HFFc6 (cell line): ENCODE measurements around the gene CMKLR1. TPM values are rescaled to one million over a fixed set of nuclear protein-coding genes. Genes with fewer than 3 reads are reported as not detected.

Experiments
- DNase-seq: peaks from one replicate; pipeline ENCODE4 v3.0.0-alpha.2; 2018
- H3K27ac Mint-ChIP-seq: 2 replicates; pipeline ENCODE4 v1.8.0; 2020; ENCODE audit warnings: mild to moderate bottlenecking, mixed read lengths
- H3K27me3 Mint-ChIP-seq: 2 replicates; pipeline ENCODE4 v1.8.0; 2021; ENCODE audit warnings: mild to moderate bottlenecking, moderate library complexity, mixed read lengths; ENCODE audit not compliant: insufficient read depth
- H3K36me3 Mint-ChIP-seq: 2 replicates; pipeline ENCODE4 v1.8.0; 2021; ENCODE audit warnings: low read depth, mixed read lengths
- H3K4me1 Mint-ChIP-seq: 2 replicates; pipeline ENCODE4 v1.8.0; 2020; ENCODE audit warnings: low read depth, mixed read lengths
- H3K4me3 Mint-ChIP-seq: 2 replicates; pipeline ENCODE4 v1.8.0; 2020; ENCODE audit warnings: mild to moderate bottlenecking, moderate library complexity, mixed read lengths
- H3K9me3 Mint-ChIP-seq: 2 replicates; pipeline ENCODE4 v1.8.0; 2020; ENCODE audit warnings: mild to moderate bottlenecking, mixed read lengths
- total RNA-seq, 6 experiments: library from RNA; stranded (reverse); fragmentation: NEBNext Ultra II Directional; extraction: Animal tissue kit (Norgen Biotek cat#: 25700); gene quantifications; 2 replicates in 1 of 6; 3 replicates in 5 of 6; pipeline ENCODE4 v1.2.3, GENCODE V29; 2021
- TF ChIP-seq, protein P1 (sequence below): fragments of 200-600 bp; sonication (generic); IDR thresholded peaks from 2 replicates; pipeline ENCODE4 v1.5.0; 2021; ENCODE audit warnings: antibody characterized with exemption, mild to moderate bottlenecking

The CMKLR1 gene
- total RNA-seq, 6 experiments from 2014 or later = not detected

DNA sequence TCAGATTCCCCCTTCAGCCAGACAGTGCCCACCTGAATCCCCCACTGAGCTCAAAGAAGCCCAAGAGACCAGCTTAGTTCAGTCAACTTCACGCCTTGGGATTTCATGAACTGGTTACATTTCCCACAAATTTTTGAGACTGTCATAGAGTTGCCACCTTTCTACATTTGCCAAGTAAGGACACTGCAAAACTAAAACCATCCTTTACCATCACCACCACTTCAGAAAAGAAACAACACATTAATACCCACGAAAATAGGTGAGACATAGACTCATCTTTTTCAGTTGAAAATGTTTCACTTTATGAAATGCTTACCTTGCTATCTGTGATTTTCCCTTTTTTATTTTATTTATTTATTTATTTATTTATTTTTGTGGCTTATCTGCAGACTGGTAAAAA, 16.1 kb downstream of the CMKLR1 start:
- Mint-ChIP-seq H3K4me1 (no peaks in the 10 kb centered on the region), H3K4me3 (no peak overlapping the region), H3K27me3 (peaks cover 5% of the 10 kb centered on the region; the same call in 1 of the 2 replicates), H3K27ac (no peak overlapping the region), H3K9me3 (peaks cover 53% of the 10 kb centered on the region), H3K36me3 (peaks cover 4% of the 10 kb centered on the region; the same call in 1 of the 2 replicates)
- no peak for DNase-seq
- TF ChIP-seq, protein P1, sequence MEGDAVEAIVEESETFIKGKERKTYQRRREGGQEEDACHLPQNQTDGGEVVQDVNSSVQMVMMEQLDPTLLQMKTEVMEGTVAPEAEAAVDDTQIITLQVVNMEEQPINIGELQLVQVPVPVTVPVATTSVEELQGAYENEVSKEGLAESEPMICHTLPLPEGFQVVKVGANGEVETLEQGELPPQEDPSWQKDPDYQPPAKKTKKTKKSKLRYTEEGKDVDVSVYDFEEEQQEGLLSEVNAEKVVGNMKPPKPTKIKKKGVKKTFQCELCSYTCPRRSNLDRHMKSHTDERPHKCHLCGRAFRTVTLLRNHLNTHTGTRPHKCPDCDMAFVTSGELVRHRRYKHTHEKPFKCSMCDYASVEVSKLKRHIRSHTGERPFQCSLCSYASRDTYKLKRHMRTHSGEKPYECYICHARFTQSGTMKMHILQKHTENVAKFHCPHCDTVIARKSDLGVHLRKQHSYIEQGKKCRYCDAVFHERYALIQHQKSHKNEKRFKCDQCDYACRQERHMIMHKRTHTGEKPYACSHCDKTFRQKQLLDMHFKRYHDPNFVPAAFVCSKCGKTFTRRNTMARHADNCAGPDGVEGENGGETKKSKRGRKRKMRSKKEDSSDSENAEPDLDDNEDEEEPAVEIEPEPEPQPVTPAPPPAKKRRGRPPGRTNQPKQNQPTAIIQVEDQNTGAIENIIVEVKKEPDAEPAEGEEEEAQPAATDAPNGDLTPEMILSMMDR = no peak

DNA sequence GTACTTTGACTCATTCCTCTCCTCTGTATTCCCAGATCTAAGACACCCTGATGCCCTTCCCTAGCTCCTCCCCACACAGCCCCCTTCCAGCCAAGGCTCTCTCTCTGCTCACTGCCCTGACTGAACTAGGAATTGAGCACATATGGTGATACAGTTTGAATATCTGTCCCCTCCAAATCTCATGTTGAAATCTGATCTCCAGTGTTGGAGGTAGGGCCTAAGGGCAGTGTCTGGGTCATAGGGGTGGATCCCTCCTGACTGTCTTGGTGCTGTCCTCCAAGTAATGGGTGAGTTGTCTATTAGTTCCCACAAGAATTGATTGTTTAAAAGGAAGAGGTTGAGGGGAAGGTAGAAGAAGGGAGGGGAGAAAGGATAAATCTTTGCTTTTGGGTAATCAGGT, 17.4 kb downstream of the CMKLR1 start:
- DNase-seq = no peak
- TF ChIP-seq, protein P1 = no peak
- Mint-ChIP-seq H3K4me1 (no peaks in the 10 kb centered on the region), H3K27ac (no peak overlapping the region), H3K36me3 (peaks cover 4% of the 10 kb centered on the region; the same call in 1 of the 2 replicates), H3K9me3 (peaks cover 48% of the 10 kb centered on the region), H3K27me3 (peaks cover 5% of the 10 kb centered on the region; the same call in 1 of the 2 replicates), H3K4me3 (no peak overlapping the region)

DNA sequence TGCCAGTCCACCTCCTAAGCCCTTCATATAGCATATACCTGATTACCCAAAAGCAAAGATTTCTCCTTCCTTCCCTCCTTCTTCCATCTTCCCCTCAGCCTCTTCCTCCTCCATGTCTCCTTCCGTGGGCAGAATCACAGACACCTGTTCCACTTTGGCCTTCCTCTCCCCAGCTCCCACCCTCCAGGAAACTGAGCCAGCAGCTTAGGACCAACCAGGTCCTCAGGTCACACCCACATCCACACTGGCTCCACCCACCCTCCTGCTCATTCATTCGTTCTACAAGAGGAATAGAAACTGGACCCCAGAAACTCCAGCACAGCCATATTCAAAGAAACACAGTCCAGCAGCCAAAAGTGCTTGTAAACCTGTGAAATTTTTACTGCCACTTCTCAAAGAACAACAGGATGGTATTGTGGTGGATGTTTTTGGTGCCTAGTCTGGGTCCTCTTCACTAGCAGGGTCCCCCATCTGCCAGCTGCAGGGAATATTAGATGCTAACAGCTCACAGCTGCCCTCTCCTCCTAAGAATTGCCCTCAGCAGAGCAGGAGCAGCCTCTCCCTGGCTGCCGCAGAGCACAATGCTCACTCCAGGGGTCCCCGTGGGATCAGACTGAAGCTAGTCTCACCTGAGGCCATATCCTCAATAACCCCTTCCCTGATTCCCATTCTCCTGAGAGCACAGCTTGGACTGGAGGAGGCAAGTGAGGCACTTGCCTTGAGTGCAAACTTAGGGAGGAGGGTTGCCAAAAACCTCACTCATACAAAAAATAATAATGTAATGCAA, 18.4 kb downstream of the CMKLR1 start:
- H3K27ac Mint-ChIP-seq = no peak overlapping the region
- H3K9me3 Mint-ChIP-seq = peaks cover 48% of the 10 kb centered on the region
- no peaks in the 10 kb centered on the region for H3K4me1 Mint-ChIP-seq
- no peak for DNase-seq
- TF ChIP-seq, protein P1 = no peak
- H3K36me3 Mint-ChIP-seq = peaks cover 5% of the 10 kb centered on the region; the same call in 1 of the 2 replicates
- no peak overlapping the region for H3K4me3 Mint-ChIP-seq
- peaks cover 5% of the 10 kb centered on the region; the same call in 1 of the 2 replicates for H3K27me3 Mint-ChIP-seq

DNA sequence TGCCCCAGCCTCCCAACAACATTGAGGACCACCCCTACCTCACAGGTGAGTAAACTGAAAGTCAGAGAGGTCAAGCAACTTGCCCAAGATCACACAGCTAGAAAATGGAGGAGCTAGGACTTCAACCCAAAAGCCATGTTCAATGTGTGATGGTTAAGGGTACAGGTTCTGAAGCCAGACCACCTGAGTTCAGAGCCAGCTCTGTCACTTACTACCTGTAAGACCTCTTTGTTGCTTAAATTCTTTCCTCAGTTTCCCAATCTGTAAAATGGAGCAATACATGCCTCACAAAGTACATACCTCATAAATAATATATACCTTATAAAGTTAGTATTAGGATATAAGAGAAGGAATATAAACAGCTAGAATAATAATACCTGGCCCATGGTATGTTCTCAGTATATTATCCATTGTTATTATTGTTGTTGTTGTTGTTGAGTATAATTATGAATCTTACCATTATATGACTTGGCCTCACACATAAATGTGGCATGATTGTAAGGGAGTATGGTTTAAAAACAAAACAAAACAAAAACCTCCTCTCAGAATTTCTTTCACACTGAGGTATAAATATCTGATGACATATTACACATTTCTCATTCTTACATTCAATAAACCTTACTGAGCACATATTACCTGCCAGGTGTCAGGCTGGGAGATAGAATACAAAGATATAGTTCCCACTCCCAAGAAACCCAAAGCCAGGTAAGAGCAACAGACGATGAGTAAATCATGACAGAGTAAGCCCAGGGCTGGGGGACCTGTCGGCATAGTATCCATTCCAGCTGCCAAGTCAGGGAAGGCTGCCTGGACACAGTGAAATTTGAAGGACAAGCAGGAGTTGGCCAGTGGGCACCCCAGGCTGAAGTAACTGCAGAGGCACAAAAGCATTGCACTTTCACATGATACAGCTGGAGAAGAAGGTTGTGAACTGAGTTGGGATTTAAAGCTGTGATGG, 19.6 kb downstream of the CMKLR1 start:
- Mint-ChIP-seq H3K27ac (no peak overlapping the region), H3K27me3 (peaks cover 3% of the 10 kb centered on the region; the same call in 1 of the 2 replicates), H3K4me1 (no peaks in the 10 kb centered on the region), H3K4me3 (no peak overlapping the region), H3K9me3 (peaks cover 43% of the 10 kb centered on the region), H3K36me3 (peaks cover 5% of the 10 kb centered on the region; the same call in 1 of the 2 replicates)
- DNase-seq = no peak
- TF ChIP-seq, protein P1 = no peak

DNA sequence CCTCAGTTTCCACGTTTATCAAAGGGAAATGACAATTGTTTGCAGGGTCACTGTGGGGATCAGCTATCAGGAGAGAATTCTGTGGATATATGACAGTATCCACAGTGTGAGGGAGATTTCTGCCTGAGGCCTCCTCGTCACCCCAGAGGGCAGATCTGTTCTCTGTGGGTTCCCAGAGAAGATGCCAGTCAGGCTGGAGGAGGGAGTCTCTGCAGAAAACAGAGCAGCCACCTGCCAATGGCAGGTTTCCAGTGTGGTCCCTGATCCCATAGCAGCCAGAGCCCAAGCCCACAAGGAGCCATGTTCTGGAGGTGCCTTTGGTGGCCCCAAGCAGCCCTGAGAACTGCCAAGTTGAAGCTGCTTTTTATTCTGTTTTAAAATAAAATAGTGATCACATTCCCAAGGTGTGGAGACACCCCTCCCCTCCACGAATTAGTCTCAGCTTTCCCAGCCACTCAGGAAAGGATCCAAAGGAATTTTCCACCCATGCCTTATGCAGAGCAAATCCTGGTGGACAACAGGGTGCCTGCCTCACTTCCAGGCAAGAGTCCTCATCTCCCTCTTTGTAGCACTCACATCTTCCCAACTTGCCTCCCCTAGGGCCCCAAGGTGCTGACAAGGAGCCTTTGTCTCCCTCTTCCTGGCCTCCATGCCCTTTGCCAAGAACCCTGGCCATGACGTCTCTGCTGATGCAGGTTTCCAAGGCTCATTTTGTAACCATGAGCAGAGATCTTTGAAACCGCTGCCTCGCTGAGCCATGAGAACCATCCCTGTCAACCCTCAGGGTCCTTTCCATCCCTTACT, 20.4 kb downstream of the CMKLR1 start:
- H3K27me3 Mint-ChIP-seq = peaks cover 3% of the 10 kb centered on the region; the same call in 1 of the 2 replicates
- TF ChIP-seq, protein P1 = no peak
- H3K4me1 Mint-ChIP-seq = no peaks in the 10 kb centered on the region
- peaks cover 48% of the 10 kb centered on the region for H3K9me3 Mint-ChIP-seq
- no peak overlapping the region for H3K4me3 Mint-ChIP-seq
- DNase-seq = no peak
- no peak overlapping the region for H3K27ac Mint-ChIP-seq
- H3K36me3 Mint-ChIP-seq = peaks cover 5% of the 10 kb centered on the region; the same call in 1 of the 2 replicates
